Gastrocnemius medialis (tissue), 4 donors: ENCODE measurements around the gene CDH8.

Experiments
- POLR2A ChIP-seq, 2 donors: fragments of 450-650 bp; IDR thresholded peaks; one replicate each; pipeline ENCODE4 v1.6.1; 2017; ENCODE audit warnings: antibody characterized with exemption in 2 of 2, mild to moderate bottlenecking in 2 of 2, moderate library complexity in 2 of 2
- TF ChIP-seq, protein P1 (sequence below), 5 experiments: fragments of 450-650 bp in 3 of 5; fragments of 200-600 bp in 2 of 5; sonication (generic) in 2 of 5; IDR thresholded peaks in 4 of 5; conservative IDR thresholded peaks in 1 of 5; 1 replicate in 4 of 5; 2 replicates in 1 of 5; pipeline ENCODE4 v1.5.1; 2016 to 2019; ENCODE audit warnings: antibody characterized with exemption in 5 of 5, mild to moderate bottlenecking in 3 of 5, moderate library complexity in 3 of 5

DNA sequence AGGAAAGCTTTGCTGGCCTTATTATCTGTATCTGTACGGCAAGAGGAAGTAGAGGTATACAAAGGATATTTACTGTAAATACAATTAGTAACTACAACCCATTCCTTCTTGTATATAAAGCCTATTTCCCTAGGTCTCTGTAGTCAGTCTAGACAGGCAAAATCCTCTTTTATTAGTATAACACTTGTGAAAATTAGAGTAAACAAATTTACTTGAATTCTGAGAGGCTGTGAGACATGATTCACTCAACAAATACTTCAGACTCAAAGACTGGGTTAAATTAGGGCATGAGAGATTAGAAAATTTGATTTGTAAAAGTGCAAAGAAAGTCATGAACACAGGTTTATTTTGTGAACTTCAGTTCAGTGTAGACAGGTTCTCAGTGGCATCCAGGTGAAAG is 30.9 kb upstream of the CDH8 start:
- TF ChIP-seq POLR2A (IDR thresholded peaks at IDR 0.05), result no peak
- TF ChIP-seq, protein P1, sequence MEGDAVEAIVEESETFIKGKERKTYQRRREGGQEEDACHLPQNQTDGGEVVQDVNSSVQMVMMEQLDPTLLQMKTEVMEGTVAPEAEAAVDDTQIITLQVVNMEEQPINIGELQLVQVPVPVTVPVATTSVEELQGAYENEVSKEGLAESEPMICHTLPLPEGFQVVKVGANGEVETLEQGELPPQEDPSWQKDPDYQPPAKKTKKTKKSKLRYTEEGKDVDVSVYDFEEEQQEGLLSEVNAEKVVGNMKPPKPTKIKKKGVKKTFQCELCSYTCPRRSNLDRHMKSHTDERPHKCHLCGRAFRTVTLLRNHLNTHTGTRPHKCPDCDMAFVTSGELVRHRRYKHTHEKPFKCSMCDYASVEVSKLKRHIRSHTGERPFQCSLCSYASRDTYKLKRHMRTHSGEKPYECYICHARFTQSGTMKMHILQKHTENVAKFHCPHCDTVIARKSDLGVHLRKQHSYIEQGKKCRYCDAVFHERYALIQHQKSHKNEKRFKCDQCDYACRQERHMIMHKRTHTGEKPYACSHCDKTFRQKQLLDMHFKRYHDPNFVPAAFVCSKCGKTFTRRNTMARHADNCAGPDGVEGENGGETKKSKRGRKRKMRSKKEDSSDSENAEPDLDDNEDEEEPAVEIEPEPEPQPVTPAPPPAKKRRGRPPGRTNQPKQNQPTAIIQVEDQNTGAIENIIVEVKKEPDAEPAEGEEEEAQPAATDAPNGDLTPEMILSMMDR (IDR thresholded peaks at IDR 0.05 in 4 of 5, conservative IDR thresholded peaks at IDR 0.05 in 1 of 5), result no peak
